Panc1 (cell line): Measurements from ENCODE around the gene NANS.

ENCODE experiments used
- CTCF ChIP-seq: fragments of 450-650 bp; IDR thresholded peaks from 2 replicates; pipeline ENCODE4 v1.5.1; 2017; ENCODE audit warnings: mild to moderate bottlenecking
- POLR2AphosphoS5 ChIP-seq: IDR thresholded peaks from 2 replicates; pipeline ENCODE4 v1.6.1; 2012; ENCODE audit warnings: mild to moderate bottlenecking, low read depth, low read length, moderate library complexity
- REST ChIP-seq, 2 experiments: IDR thresholded peaks; 2 replicates each; pipeline ENCODE4 v1.6.1; 2011 to 2012; ENCODE audit warnings: low read depth in 2 of 2, control low read depth in 1 of 2, low read length in 1 of 2, mild to moderate bottlenecking in 1 of 2, moderate library complexity in 1 of 2; ENCODE audit not compliant: insufficient read depth in 1 of 2
- SIN3A ChIP-seq: IDR thresholded peaks from 2 replicates; pipeline ENCODE4 v1.6.1; 2012; ENCODE audit warnings: low read depth, mild to moderate bottlenecking, low read length, moderate library complexity, borderline replicate concordance; ENCODE audit not compliant: insufficient read depth
- TCF7L2 ChIP-seq: IDR thresholded peaks from 2 replicates; pipeline ENCODE4 v1.6.1; 2011; ENCODE audit warnings: mild to moderate bottlenecking, low read depth, low read length, inconsistent platforms

- TF ChIP-seq CTCF (no peak), POLR2AphosphoS5 (no peak), SIN3A (no peak), TCF7L2 (no peak), REST (IDR thresholded peaks at IDR 0.05; ENCODE audit: insufficient read depth in 1 of 2, low read depth in 2 of 2, low read length in 1 of 2) (no peak)
These were observed 44.9 kb downstream of the NANS start for GRCh38 chr9:98101416-98101815.
